Renal pelvis (tissue), 4 donors: ENCODE measurements around the gene ZSCAN10. TPM values are rescaled to one million over a fixed set of nuclear protein-coding genes. Genes with fewer than 3 reads are reported as not detected.

Source experiments
- DNase-seq: peaks from one replicate; pipeline ENCODE4 v3.0.0-alpha.2; 2013
- polyA plus RNA-seq, 3 donors: library from polyadenylated mRNA; unstranded; fragments of 120-200 nt; gene quantifications; one replicate each; pipeline ENCODE4 v1.2.1, GENCODE V29; 2013; ENCODE audit not compliant: insufficient read length in 3 of 3

The ZSCAN10 gene
- polyA plus RNA-seq, 3 donors = 0.10 to 0.30 (median 0.10) TPM

DNA sequence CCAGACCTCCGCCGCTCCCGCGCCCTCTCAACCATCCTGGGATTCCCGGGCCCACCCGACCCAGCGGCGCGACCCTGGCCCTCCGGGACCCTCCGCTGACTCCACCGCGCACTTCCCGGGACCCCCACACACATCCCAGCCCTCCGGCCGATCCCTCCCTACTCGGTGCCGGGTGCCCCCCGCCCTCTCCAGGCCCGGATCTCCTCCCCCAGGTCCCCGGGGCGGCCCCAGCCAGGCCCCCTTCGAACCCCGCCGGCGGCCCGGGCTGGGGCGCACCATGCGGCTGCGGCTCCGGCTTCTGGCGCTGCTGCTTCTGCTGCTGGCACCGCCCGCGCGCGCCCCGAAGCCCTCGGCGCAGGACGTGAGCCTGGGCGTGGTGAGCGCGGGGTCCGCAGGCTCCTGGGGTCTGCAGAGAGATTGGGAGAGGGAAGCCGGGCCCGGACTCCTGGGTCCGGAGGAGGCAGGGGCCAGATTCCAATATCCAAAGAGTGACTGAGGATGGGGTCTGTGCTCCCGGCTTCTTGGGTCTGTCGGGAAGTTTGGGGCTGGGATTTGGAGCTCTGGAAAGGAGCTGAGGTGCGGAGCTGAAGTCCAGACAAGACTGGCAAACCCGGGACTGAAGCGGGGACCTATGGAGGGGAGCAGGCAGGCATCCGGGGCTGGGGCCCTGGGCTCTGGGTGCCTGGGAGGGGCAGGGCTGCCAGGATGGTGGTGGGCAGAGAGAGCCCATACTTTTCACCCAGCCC, 52.3 kb downstream of the ZSCAN10 start:
- no peak for DNase-seq

DNA sequence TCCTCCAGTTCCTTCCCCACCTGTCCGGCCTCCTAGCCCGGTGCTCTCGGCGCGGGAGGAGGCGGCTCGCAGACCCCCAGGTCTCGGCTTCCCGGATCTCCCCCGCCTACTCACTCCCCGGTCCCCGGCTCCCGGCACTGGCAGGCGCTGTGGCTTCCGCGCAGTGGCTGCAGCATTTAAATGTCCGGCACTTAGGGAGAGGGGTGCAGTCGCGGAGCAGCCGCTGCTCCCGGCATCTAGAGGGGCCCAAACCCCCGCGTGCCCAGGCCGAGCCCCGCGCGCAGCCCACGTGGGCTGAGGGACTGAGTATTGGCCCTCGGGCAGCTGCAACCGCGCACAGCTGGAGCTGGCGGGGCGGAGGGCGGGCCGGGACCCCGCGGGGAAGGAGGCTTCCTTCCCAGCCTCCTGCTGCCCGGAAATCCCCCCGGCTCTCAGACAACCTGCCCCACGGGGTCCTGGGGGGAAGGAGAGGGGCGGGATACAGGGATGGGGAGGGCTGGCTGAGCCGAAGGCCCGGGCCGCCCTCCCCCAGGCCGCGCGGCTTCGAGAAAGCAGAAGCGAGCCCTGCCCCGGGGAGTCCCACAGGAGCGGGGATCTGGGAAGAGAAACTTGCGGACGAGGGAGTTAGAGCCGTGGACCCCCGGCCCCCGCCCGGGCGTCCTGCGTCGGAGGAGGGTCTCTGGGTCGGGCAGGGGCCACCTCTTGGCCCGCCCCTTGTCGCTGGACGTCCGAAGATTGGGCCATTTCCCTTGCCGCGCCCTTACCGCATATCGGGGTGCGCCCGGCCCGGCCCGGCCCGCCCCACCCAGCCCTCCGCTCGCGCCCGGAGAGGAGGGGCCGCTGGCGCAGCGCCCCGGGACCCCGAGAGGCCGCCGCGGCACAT, 53.1 kb downstream of the ZSCAN10 start, which contains the start of gene MMP25:
Gene MMP25, plus strand, starts transcription at position 804 of the 883 bp plus-strand sequence. CDS start 357 bp downstream, outside the sequence.
- no peak for DNase-seq

DNA sequence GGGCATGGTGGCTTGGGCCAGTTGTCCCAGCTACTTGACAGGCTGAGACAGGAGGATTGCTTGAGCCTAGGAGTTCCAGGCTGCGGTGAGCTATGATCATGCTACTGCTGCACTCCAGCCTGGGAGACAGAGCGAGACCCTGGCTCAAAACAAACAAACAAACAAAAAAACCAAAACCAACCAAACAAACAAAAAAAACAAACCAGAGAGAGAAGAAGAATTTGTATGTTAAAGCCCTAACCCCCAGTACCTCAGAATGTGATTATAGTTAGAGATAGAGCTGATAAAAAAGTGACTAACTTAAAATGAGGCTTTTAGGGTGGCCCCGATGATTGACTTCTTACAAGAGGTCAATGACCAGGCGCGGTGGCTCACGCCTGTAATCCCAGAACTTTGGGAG, 54.4 kb downstream of the ZSCAN10 start:
- no peak for DNase-seq

DNA sequence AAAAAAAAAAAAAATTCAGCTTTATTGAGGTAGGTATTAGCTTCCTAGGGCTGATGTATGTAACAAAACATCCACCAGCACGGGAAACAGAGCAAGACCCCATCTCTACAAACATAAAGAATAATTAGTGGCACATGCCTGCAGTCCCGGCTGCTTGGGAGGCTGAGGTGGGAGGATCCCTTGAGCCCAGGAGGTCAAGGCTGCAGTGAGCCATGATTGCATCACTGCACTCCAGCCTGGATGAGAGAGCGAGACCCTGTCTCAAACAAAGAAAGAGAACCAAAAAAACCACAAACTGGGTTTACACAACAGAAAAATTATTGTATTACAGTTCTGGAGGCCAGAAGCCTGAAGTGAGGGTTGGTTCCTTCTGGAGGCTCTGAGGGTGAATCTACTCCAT, 56.7 kb downstream of the ZSCAN10 start:
- no peak for DNase-seq

DNA sequence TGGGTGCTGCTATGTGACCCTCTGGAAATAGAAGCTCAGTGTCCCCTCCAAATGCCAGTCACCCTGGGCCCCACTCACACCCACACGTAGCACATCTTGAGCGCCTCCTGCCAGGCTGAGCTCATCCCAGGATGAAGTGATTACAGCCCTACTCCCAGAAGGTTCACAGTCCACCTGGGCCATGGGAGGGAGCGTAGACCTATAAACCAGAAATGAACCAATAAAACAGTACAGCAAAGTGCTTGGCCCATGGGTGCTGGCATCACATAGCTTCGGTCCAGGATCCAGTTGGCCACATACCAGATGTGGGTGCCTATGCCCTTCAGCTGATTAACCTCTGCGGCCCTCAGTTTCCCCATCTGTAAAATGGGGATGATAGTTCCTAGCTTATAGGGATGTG, 60.2 kb downstream of the ZSCAN10 start:
- no peak for DNase-seq

Other genes starting within 250 kb of the ZSCAN10 start
- gene PRSS22, start 241.1 kb downstream of the ZSCAN10 start, polyA plus RNA-seq = 10 to 100 TPM in 1 of 3 donors, 1 to 10 TPM in 2; 8.8 to 13.1 (median 9.2) TPM
- gene FLYWCH2, start 216.1 kb downstream of the ZSCAN10 start, polyA plus RNA-seq = 10 to 100 TPM; 26.6 to 33.2 (median 29.5) TPM
- gene FLYWCH1, start 187.4 kb downstream of the ZSCAN10 start, polyA plus RNA-seq = 10 to 100 TPM; 27.8 to 38.9 (median 32.4) TPM
- gene KREMEN2, start 135.0 kb downstream of the ZSCAN10 start, polyA plus RNA-seq = 1 to 10 TPM; 2.5 to 3.6 (median 3.5) TPM
- gene PAQR4, start 129.9 kb downstream of the ZSCAN10 start, polyA plus RNA-seq = 10 to 100 TPM in 2 of 3 donors, 1 to 10 TPM in 1; 9.9 to 12.5 (median 12.4) TPM
- gene PKMYT1, start 118.8 kb downstream of the ZSCAN10 start, polyA plus RNA-seq = 10 to 100 TPM; 15.0 to 23.1 (median 22.8) TPM
- gene CLDN9, start 86.4 kb downstream of the ZSCAN10 start, polyA plus RNA-seq = 1 to 10 TPM; 2.8 to 3.4 (median 3.1) TPM
- gene CLDN6, start 81.1 kb downstream of the ZSCAN10 start, polyA plus RNA-seq = 10 to 100 TPM; 36.5 to 44.7 (median 38.9) TPM
- gene TNFRSF12A, start 78.9 kb downstream of the ZSCAN10 start, polyA plus RNA-seq = 10 to 100 TPM; 12.7 to 15.3 (median 14.2) TPM
- gene HCFC1R1, start 75.4 kb downstream of the ZSCAN10 start, polyA plus RNA-seq = 10 to 100 TPM; 69.1 to 76.5 (median 71.3) TPM
- 10 to 100 TPM; 31.8 to 36.4 (median 35.8) TPM for gene THOC6, start 75.3 kb downstream of the ZSCAN10 start, polyA plus RNA-seq
- gene BICDL2, start 62.4 kb downstream of the ZSCAN10 start, polyA plus RNA-seq = 1 to 10 TPM; 2.5 to 3.9 (median 3.6) TPM
- 1 to 10 TPM; 1.4 to 1.6 (median 1.5) TPM for gene MMP25, start 52.7 kb downstream of the ZSCAN10 start, polyA plus RNA-seq
- 10 to 100 TPM; 30.4 to 39.9 (median 34.9) TPM for gene IL32, start 33.7 kb downstream of the ZSCAN10 start, polyA plus RNA-seq
- gene ZNF205, start 13.3 kb upstream of the ZSCAN10 start, polyA plus RNA-seq = 10 to 100 TPM; 16.2 to 20.3 (median 20.2) TPM
- 10 to 100 TPM; 14.1 to 18.2 (median 16.2) TPM for gene ZNF213, start 35.7 kb upstream of the ZSCAN10 start, polyA plus RNA-seq
- not detected for gene OR1F1, start 88.9 kb upstream of the ZSCAN10 start, polyA plus RNA-seq
- gene ZNF200, start 135.9 kb upstream of the ZSCAN10 start, polyA plus RNA-seq = 10 to 100 TPM; 11.5 to 15.0 (median 13.4) TPM
- under 1 TPM; 0.20 to 0.38 (median 0.33) TPM for gene MEFV, start 157.3 kb upstream of the ZSCAN10 start, polyA plus RNA-seq
- gene ZNF263, start 184.2 kb upstream of the ZSCAN10 start, polyA plus RNA-seq = 10 to 100 TPM; 49.3 to 51.4 (median 49.4) TPM
- 10 to 100 TPM; 10.5 to 15.9 (median 12.2) TPM for gene TIGD7, start 206.1 kb upstream of the ZSCAN10 start, polyA plus RNA-seq
- 10 to 100 TPM; 44.1 to 65.2 (median 61.7) TPM for gene ZNF75A, start 206.2 kb upstream of the ZSCAN10 start, polyA plus RNA-seq